HG03025 (cell line): ENCODE measurements around the gene SHFL.

Experiments
- ATAC-seq: cut with Tn5 transposase; IDR thresholded peaks from one replicate; pipeline ENCODE4 v1.9.1; 2021; ENCODE audit warnings: mild to moderate bottlenecking, moderate library complexity; ENCODE audit not compliant: unreplicated experiment, low FRiP score

Gene SHFL

DNA sequence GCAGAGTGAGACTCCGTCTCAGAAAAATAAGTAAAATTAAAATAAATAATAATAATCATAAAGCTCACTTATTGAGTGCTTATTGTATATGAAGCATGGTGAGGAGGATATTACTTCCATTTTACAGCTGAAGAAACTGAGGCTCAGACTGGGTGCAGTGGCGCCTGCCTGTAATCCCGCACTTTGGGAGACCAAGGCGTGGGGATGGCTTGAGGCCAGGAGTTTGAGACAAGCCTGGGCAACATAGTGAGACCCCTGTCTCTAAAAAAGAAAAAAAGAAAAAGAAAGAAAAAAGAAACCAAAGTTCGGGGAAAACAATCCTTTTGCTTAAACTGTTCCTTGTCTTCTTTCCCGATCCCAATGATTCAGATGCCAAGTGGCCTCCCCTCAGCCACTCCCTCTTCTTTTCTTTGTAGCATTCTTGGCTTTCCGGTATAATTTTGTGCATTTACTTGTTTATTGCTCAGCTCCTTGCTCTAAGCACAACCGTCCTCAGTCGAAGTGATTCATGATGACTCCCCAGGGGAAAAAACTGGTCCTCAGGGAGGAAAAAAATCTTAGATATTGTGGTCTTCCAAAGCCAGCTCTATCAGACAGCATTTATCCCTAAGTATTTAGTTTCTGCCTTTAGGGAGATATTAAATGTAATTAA lies 34.5 kb downstream of the SHFL start:
- ATAC-seq = no peak

DNA sequence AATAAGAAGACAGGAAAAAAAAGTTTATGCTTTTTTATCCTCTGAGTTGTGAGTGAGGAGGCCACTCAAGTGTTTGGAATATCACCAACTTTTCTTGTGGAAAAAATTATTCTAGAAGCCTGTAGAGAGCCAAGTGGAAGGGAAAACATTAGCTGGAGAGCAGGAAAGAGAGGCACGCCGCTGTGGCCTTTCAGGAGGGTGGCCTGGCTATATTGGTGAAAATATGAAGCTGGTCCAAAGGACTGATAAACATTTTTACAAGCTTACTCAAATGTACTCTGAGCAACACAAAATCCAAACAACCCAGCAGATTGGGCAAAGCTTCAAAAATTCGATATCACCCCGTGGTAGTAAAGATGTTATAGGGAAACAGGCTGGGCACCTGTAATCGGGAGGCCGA lies 35.9 kb downstream of the SHFL start:
- no peak for ATAC-seq

DNA sequence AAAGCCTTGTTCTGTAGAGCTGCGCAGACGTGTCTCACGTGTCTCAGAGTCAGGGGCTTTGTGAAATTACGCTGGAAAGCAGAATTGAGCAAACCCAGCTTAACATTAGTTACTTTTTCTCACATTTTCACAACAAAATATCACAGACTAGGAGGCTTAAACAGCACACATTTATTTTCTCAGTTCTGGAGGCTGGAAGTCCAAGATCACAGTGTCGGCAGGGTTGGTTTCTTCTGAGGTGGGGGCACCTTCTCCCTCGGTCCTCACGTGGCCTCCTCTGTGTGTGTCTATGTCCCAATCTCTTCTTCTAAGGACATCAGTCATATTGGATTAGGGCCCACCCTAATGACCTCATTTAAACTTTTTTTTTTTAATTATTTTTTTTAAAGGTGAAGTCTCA lies 38.3 kb downstream of the SHFL start:
- no peak for ATAC-seq

DNA sequence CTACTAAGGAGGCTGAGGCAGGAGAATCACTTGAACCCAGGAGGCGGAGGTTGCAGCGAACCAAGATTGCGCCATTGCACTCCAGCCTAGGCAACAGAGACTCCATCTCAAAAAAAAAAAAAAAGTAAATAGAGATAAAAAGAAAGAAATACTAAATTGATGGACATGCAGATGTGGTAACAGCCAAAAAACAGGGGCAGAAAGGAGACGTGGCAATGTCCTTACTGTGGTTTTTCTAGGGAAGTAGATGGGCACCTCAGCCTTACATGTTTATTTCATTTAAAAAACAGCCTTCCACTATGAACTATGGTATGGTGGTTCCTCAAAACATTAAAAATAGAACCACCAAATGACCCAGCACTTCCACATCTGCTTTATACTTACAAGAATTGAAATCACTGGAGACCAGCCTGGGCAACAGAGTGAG lies 40.1 kb downstream of the SHFL start:
- ATAC-seq = no peak

DNA sequence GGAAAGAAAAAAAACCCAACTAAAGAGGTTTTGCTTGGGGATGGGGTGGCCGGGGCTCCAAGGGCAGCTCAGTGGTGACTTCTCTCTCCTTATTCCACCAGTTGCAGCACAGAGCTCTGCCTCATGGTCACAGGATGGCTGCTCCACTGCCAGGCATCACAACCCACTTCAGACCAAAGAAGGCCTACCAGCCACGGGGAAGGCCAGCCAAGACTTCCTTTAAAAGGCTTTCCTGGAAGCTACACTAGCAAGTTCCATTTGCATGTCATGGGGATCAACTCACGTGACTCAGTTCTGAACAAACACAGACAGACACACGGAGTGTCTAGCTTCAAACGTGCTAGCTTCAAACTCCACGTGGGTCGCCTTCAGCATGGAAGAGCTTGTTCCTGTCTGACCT lies 46.8 kb downstream of the SHFL start:
- no peak for ATAC-seq

DNA sequence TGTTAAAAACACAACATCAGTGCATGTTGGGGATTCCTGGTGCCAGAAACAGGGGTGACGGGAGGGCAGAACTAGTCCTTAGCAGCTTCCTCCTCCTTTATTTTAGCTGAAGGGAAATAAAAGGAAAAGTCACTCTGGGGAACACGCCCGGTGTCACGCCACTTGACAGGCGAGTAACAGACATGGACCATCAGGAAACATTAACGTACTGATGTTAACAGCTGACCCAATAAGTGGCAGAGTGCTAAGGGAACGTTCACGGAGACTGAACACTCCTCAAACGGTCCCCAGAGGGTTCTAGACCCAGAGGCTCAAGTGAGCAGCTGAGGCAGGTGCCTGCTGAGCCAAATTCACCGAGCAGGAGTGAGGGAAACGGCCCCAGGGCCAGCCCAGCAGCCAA lies 47.5 kb downstream of the SHFL start:
- no peak for ATAC-seq

DNA sequence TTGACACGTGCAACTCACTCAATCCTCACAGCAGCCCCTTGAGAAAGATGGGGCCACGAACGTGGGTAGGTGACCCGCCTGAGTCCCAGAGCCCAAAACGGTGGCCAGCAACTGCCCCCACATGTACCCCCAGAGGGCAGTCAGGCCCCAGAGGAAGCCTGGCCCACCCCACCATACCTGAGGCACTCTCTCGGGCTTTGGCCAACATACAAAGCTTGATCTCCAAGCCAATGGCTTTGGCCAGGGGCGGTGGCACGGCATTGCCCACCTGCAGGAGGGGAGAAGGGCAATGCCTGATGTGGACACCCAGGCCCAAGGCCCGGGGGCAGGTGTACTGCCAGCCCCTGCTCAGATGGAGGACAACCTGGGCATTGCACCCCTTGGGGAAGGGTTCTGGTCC lies 47.9 kb downstream of the SHFL start:
- no peak for ATAC-seq

DNA sequence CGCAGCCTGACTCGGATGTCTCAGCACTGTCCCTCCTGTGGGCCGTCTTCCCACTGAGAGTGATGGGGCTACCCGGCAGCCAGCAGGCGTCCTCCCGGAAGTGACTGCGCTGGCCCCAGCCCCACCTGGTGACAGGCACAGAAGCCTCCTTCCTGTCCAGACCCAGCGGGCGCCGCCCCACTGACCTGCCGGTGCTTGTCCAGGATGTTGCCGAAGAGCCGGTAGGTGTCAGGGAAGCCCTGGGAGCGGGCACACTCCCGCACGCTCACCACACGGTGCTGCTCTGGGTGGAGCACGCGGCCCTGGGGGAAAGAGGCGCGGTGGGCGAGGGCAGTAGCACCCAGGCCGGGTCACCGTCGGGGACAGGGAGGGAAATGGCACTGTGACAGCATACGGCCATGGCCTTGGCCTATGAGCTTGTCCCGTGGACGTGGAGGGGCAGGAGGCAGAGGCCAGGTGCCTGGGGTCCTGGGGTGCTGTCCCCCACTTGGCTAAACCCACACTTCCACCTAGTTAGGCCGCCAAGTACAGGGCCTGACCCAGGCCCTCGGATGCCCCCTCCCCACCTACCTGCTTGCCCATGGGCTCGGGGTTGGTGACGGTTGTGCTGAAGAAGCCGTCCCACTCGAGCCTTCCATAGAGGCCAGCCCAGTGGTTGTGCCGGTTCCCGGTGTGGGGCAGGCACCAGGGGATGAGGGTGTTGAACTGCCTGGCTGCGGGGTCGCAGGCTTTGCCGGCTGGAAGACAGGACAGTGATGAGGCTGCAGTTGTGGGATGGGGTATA lies 49.6 kb downstream of the SHFL start:
- ATAC-seq = no peak

DNA sequence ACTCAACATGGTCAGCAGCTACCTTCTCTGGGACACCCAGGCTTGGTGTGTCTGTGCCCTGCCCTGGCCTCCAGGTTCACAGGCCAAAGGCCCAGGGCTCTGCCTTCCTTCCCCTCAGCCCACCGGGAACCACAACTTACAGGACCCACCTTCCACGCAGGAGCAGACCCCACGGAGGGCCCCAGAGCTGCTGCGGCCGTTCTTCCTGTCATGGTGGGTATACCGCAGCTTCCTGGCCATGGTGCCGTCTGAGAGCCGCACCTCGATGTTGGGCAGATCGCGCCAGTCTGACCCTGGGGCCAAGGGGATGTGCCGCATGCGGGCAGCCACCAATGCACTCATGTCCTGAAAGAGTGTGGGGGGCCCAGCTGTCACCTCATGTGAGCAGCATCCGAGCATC lies 50.8 kb downstream of the SHFL start:
- no peak for ATAC-seq

DNA sequence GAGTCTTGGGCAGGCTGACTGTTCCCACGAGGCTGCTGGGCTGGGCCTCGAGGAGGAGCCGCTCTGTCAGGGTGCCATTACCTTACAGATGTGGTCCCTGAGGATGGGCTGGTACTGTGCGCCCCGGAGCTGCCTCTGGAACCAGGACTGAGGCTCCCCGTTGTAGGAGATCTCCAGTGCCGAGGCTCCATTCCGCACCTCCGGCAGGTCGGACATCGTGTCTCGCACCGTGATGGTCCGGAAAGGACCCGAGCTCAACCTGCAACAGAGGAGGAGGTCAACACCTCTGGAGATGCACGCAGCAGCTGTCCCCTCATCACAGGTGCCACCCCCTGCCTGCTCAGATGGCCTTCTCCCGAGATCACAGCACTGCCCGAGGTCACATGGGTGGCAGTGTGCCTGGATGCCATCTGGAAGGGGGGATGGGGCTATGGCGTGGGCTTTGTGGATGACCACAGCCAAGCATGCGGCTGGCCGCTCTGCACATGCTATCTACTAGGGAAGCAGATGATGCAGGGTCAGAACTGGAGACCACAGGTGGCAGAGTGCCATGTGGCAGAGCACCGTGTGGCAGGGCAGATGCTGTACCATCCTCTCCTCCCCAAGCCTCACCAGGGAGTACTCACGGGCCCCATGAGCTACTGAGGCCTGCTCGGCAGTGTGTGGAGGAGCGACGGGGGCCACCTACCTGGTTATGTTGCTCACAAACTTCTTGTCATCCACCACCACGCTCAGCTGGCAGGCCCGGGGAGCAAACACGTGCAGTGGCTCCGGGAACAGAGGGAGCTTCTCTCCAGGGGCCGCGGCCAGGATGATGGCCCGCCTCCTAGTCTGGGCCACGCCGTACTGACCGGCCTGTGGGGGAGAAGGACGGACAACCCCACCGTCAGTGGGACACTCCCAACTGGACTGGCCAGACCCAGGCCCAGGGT lies 51.9 kb downstream of the SHFL start:
- no peak for ATAC-seq

DNA sequence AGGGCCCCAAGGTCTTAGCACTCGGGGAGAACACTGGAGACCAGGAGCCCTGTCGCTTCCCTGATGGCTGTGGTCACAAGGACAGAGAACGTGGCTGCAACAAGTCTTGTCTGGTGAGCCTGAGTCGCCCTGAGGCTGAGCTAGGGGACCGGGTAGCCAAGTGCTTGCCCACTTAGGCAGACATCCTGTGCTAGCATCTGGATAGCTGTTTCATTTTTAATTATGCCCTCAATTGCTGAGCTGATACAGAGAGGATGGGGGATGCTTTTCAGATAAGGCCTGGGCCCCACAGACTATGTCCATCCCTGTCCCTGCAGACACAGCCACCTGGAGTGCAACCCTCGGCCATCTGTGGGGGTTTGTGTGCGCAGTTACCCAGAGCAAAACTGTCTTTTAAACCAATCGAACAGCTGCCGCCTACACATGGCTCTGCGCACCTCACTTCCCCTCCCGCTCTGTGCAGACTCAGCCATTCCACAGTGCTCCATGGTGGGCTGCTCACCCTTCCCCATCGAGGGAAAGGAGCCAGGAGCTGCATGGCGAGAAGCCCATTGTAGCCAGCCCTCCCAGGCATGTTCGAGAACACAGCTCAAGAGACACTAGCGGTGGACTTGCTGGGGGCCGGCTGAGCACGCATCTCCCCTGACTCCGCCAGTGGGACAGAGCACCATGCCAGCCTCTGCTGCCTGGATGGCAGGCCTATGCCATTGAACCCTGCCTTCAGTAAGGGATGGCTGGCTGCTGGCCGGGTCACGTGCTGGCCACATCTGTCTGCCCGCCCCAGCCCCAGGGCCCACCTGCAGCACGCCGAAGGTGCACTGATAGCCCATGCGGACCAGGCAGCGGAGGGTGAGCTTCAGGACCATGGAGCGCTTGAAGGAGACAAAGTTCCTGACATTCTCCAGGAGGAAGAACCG lies 53.0 kb downstream of the SHFL start:
- no peak for ATAC-seq

DNA sequence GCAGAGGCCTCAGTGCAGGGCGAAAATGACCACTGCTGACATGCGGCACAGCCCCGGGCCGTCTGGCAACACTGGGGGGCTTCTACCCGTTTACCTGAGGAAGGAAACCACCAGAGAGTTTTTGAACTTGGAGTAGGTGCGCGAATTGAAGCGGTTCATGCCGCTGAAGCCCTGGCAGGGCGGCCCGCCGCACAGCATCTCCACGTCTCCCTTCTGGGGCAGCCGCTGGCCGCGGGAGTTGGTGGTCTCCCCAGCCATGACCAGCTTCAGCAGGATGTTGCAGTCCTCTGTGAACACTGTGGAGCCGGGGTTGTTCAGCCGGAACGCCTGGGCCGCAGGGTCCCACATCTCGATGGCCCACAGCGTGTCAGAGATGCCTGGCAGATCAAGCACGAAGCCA lies 53.8 kb downstream of the SHFL start:
- no peak for ATAC-seq

DNA sequence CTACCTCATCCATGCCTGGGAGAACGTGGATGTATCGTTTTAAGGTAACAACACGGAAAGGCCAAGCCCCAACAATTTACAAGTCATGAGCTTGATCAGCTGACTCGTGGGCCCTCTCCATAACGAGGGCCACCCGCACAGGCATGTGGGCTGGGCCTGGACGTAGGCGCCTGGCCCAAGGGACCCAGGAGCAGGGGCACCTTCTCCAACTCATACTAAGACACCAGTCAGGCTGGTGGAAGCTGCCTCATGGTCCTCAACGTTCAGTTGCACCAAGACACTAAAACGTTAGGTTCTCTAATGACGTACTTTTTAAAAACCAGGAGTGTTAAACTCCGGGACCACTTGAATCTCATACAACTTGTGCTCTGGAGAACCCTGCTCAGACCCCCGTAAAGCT lies 55.4 kb downstream of the SHFL start:
- ATAC-seq = no peak

DNA sequence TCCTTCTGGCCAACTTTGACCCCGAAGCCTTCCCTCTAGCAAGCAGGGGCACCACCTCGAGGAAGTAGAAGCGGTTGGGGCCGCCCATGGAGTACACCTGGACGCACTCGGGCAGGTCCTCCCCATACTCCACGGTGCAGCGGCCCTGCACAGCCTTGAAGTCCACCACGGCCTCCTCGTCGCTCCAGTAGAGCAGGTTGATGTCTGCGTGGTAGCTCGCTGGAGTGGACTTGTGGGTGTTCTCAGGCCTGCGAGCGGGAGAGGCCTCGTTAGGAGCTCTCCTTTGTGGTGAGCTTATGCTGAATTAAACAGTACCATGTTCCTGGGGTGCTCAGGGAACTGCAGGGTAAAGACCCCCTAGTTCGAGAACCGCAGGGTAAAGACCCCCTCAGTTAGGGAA lies 55.9 kb downstream of the SHFL start:
- no peak for ATAC-seq
